H1 (cell line): Measurements from ENCODE around the gene RMDN2. TPM values are rescaled to one million over a fixed set of nuclear protein-coding genes. Genes with fewer than 3 reads are reported as not detected.

Experiments used
- CTCF ChIA-PET: fragments of 300-600 bp; sonication (Branson Sonifier 250); formaldehyde crosslinking; loops from one replicate; lab custom pipeline; 2021; ENCODE audit not compliant: partially characterized antibody; lab: Charles Lee
- POLR2A ChIA-PET: fragments of 300-600 bp; sonication (Branson Sonifier 250); formaldehyde crosslinking; loops from one replicate; lab custom pipeline; 2021; ENCODE audit warnings: inconsistent platforms; ENCODE audit not compliant: partially characterized antibody; lab: Charles Lee
- DNase-seq, 2 experiments: peaks; one replicate each; pipeline versions ENCODE4 v3.0.0 to v3.0.0-alpha.2; 2010 to 2022; ENCODE audit warnings: low spot score in 2 of 2, low read depth in 1 of 2, mixed read lengths in 1 of 2
- FAIRE-seq: peaks from 2 replicates; lab custom pipeline; 2011; peaks lifted over from hg19 to GRCh38; lab: Jason Lieb, UNC
- H2AFZ ChIP-seq: 2 replicates; pipeline ENCODE4 v1.8.1; 2012; ENCODE audit warnings: low read length, inconsistent platforms
- H2AK5ac ChIP-seq: 2 replicates; pipeline ENCODE4 v1.6.1; 2013; ENCODE audit warnings: low read depth, low read length
- H2BK120ac ChIP-seq: replicated peaks from 2 replicates; pipeline ENCODE3; 2013; ENCODE audit warnings: low read depth, low read length, inconsistent platforms
- H2BK12ac ChIP-seq: 2 replicates; pipeline ENCODE4 v1.6.1; 2013; ENCODE audit warnings: low read depth, low read length
- H2BK15ac ChIP-seq: 2 replicates; pipeline ENCODE4 v1.6.1; 2013; ENCODE audit warnings: low read length
- H2BK20ac ChIP-seq: 2 replicates; pipeline ENCODE4 v1.6.1; 2013; ENCODE audit warnings: low read length
- H2BK5ac ChIP-seq: 2 replicates; pipeline ENCODE4 v1.6.1; 2013; ENCODE audit warnings: low read depth, low read length
- H3K14ac ChIP-seq: 2 replicates; pipeline ENCODE4 v1.6.1; 2013; ENCODE audit warnings: inconsistent platforms; ENCODE audit not compliant: insufficient read length
- H3K18ac ChIP-seq: 2 replicates; pipeline ENCODE4 v1.6.1; 2013; ENCODE audit warnings: low read length; ENCODE audit errors: extremely low read depth
- H3K23ac ChIP-seq: 2 replicates; pipeline ENCODE4 v1.6.1; 2013; ENCODE audit warnings: inconsistent platforms; ENCODE audit not compliant: insufficient read length
- H3K23me2 ChIP-seq: 2 replicates; pipeline ENCODE4 v1.6.1; 2013; ENCODE audit warnings: low read depth, low read length
- H3K27ac ChIP-seq: 2 replicates; pipeline ENCODE4 v1.6.1; 2011; ENCODE audit warnings: low read depth, low read length, inconsistent platforms
- H3K27me3 ChIP-seq, 4 experiments: replicated peaks in 1 of 4; 1 replicate in 1 of 4; 2 replicates in 3 of 4; pipeline versions ENCODE4 v1.6.1 to v1.8.1; 2011 to 2013; ENCODE audit warnings: low read length in 3 of 4, mild to moderate bottlenecking in 3 of 4, inconsistent platforms in 2 of 4, mixed read lengths in 2 of 4, moderate library complexity in 1 of 4; ENCODE audit not compliant: control insufficient read depth in 3 of 4, insufficient read depth in 3 of 4; ENCODE audit errors: extremely low read depth in 1 of 4
- H3K36me3 ChIP-seq, 4 experiments: 2 replicates each; pipeline versions ENCODE4 v1.6.1 to v1.8.1; 2011 to 2013; ENCODE audit warnings: mild to moderate bottlenecking in 4 of 4, low read length in 3 of 4, moderate library complexity in 2 of 4, control low read depth in 1 of 4, inconsistent platforms in 1 of 4; ENCODE audit not compliant: insufficient read depth in 4 of 4, control insufficient read depth in 2 of 4
- H3K4ac ChIP-seq: replicated peaks from 2 replicates; pipeline ENCODE3; 2013; ENCODE audit warnings: low read length, low read depth, mixed read lengths, inconsistent platforms; ENCODE audit not compliant: insufficient read length
- H3K4me1 ChIP-seq, 4 experiments: replicated peaks in 1 of 4; 1 replicate in 1 of 4; 2 replicates in 3 of 4; pipeline versions ENCODE4 v1.6.1 to v1.8.1; 2011 to 2013; ENCODE audit warnings: low read length in 3 of 4, inconsistent platforms in 2 of 4, mixed read lengths in 1 of 4; ENCODE audit not compliant: insufficient read depth in 4 of 4, control insufficient read depth in 3 of 4
- H3K4me2 ChIP-seq, 2 experiments: 2 replicates each; pipeline versions ENCODE4 v1.6.1 to v1.8.1; 2011 to 2013; ENCODE audit warnings: low read depth in 2 of 2, low read length in 2 of 2, control low read depth in 1 of 2, inconsistent platforms in 1 of 2, mild to moderate bottlenecking in 1 of 2; ENCODE audit not compliant: insufficient read depth in 1 of 2
- H3K4me3 ChIP-seq, 4 experiments: fragments of 200-600, 300-600 bp in 1 of 4; sonication (generic), shearing (Covaris generic), sonication (Bioruptor Twin) in 1 of 4; 2 replicates each; pipeline versions ENCODE4 v1.5.1 to v1.8.1; 2011 to 2016; ENCODE audit warnings: low read length in 4 of 4, low read depth in 3 of 4, control low read depth in 2 of 4, inconsistent platforms in 2 of 4, mild to moderate bottlenecking in 2 of 4, mixed read lengths in 1 of 4, moderate library complexity in 1 of 4; ENCODE audit not compliant: insufficient read depth in 2 of 4; ENCODE audit errors: extremely low read depth in 1 of 4
- H3K56ac ChIP-seq: replicated peaks from 2 replicates; pipeline ENCODE3; 2013; ENCODE audit warnings: low read depth, mild to moderate bottlenecking, mixed read lengths, low read length, inconsistent platforms; ENCODE audit not compliant: insufficient read length
- H3K79me1 ChIP-seq: 2 replicates; pipeline ENCODE4 v1.6.1; 2013; ENCODE audit warnings: low read depth, low read length, control low read depth
- H3K79me2 ChIP-seq, 2 experiments: 2 replicates each; pipeline versions ENCODE4 v1.6.1 to v1.8.1; 2012 to 2013; ENCODE audit warnings: low read length in 2 of 2, mild to moderate bottlenecking in 2 of 2, inconsistent platforms in 1 of 2; ENCODE audit not compliant: insufficient read depth in 2 of 2, control insufficient read depth in 1 of 2
- H3K9ac ChIP-seq, 4 experiments: replicated peaks in 1 of 4; 1 replicate in 1 of 4; 2 replicates in 3 of 4; pipeline versions ENCODE4 v1.6.1 to v1.8.1; 2011 to 2013; ENCODE audit warnings: low read depth in 3 of 4, low read length in 3 of 4, control low read depth in 2 of 4, mild to moderate bottlenecking in 2 of 4, moderate library complexity in 2 of 4, inconsistent platforms in 1 of 4; ENCODE audit errors: extremely low read depth in 1 of 4
- H3K9me3 ChIP-seq, 2 experiments: 2 replicates each; pipeline versions ENCODE4 v1.6.1 to v1.8.1; 2012 to 2013; ENCODE audit warnings: mild to moderate bottlenecking in 2 of 2, moderate library complexity in 2 of 2, control low read depth in 1 of 2, inconsistent platforms in 1 of 2, low read depth in 1 of 2, low read length in 1 of 2, mixed read lengths in 1 of 2; ENCODE audit not compliant: insufficient read depth in 2 of 2
- H4K20me1 ChIP-seq, 2 experiments: replicated peaks in 1 of 2; 2 replicates each; pipeline versions ENCODE3 to v1.8.1; 2011 to 2013; ENCODE audit warnings: inconsistent platforms in 2 of 2, low read length in 2 of 2, mild to moderate bottlenecking in 1 of 2; ENCODE audit not compliant: insufficient read depth in 2 of 2, control insufficient read depth in 1 of 2
- H4K5ac ChIP-seq: 2 replicates; pipeline ENCODE4 v1.6.1; 2013; ENCODE audit warnings: low read length, low read depth, mixed read lengths, inconsistent platforms; ENCODE audit not compliant: insufficient read length
- H4K8ac ChIP-seq: 2 replicates; pipeline ENCODE4 v1.8.0; 2013; ENCODE audit warnings: mild to moderate bottlenecking, moderate library complexity, low read length, inconsistent platforms; ENCODE audit not compliant: insufficient read depth; ENCODE audit errors: extremely low read depth
- H4K91ac ChIP-seq: replicated peaks from 2 replicates; pipeline ENCODE3; 2013; ENCODE audit warnings: low read length, mixed read lengths, inconsistent platforms; ENCODE audit not compliant: insufficient read length
- CEBPB ChIP-seq: IDR thresholded peaks from 2 replicates; pipeline ENCODE4 v1.6.1; 2012; ENCODE audit warnings: low read depth, low read length
- JUN ChIP-seq: IDR thresholded peaks from 2 replicates; pipeline ENCODE4 v1.6.1; 2011; ENCODE audit warnings: low read depth, mild to moderate bottlenecking, improper control_type of control experiment, low read length
- WGBS, 2 experiments: shearing (Covaris generic) in 1 of 2; methylation state at CpG; one replicate each; pipeline versions ENCODE4 v1.1.6 to v1.1.7; 2013 to 2015; ENCODE audit warnings: low lambda C conversion rate in 2 of 2, mixed read lengths in 2 of 2, inconsistent platforms in 1 of 2, low coverage in 1 of 2, missing lambda C conversion rate in 1 of 2; ENCODE audit not compliant: insufficient replicate concordance in 2 of 2, insufficient coverage in 1 of 2, insufficient read length in 1 of 2; ENCODE audit errors: extremely low coverage in 1 of 2, missing lambda C conversion rate in 1 of 2; 5-methylcytosine and 5-hydroxymethylcytosine counted together
- polyA plus RNA-seq, 7 experiments: library from polyadenylated mRNA; depleted of rRNA in 3 of 7; stranded (reverse) in 5 of 7; unstranded in 2 of 7; fragments of >200 nt in 5 of 7; fragments of 200-250 nt in 2 of 7; gene quantifications; 1 replicate in 5 of 7; 2 replicates in 1 of 7; 4 replicates in 1 of 7; pipeline versions ENCODE4 v1.2.1 to v1.2.3, GENCODE V29; 2011 to 2013; ENCODE audit warnings: missing spikeins in 2 of 7, mixed read lengths in 2 of 7
- total RNA-seq: library from RNA; stranded (reverse); fragmentation: NEBNext Ultra II Directional; extraction: Animal tissue kit (Norgen Biotek cat#: 25700); gene quantifications from 2 replicates; pipeline ENCODE4 v1.2.1, GENCODE V29; 2021

The RMDN2 gene
- total and polyA plus RNA-seq, 2 of the 8 experiments (the other 6 are each of a cell fraction or from before 2014, with no cell fraction given): 0.53 to 3.0 TPM

DNA sequence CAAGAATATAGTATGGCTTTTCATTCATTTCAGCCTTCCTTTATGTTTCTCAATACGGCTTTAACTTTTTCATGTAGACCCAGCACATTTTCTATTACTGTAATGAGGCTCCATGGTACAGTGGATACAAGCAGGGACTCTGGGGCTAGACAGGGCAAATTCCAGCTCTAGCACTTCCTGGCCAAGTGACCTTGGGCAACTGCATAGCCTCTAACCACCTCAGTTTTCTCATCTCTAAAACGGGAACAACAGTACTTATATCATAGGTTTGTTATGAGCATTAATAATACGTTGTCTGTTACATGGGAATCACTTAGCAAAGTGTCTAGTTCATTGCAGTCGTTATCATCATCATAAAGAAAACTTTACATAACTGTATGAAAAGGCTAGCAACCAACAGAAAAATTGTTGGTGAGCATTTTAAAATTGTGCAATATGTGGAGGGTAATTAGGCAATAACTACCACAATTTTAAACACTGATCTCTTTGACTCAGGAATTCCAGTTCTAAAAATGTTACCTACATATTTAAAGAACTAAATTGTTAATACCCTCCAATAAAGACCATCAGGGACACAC is 13.7 kb upstream of the RMDN2 start:
- H4K8ac ChIP-seq: no peak overlapping the region
- H4K5ac ChIP-seq: no peak overlapping the region
- FAIRE-seq (no peak), DNase-seq (no peak)
- no peak overlapping the region for H3K4ac ChIP-seq
- H3K14ac ChIP-seq: no peak overlapping the region
- H2BK5ac ChIP-seq: no peak overlapping the region
- no peak overlapping the region for H2BK15ac ChIP-seq
- no peak overlapping the region for H2BK20ac ChIP-seq
- no peaks in the 10 kb centered on the region for H3K36me3 ChIP-seq
- no peak overlapping the region for H2BK12ac ChIP-seq
- no peak overlapping the region for H2BK120ac ChIP-seq
- H3K56ac ChIP-seq: no peak overlapping the region
- H2AK5ac ChIP-seq: no peak overlapping the region
- 91% methylated on average over 4 of the region's 4 CpGs; no CpG with 5 or more reads in 1 of the 2 experiments for WGBS, 2 experiments
- H3K79me2 ChIP-seq: no peaks in the 10 kb centered on the region
- no peaks in the 10 kb centered on the region for H4K20me1 ChIP-seq
- no peak overlapping the region for H3K18ac ChIP-seq
- H3K4me3 ChIP-seq: no peak overlapping the region
- no peaks in the 10 kb centered on the region for H3K79me1 ChIP-seq
- no peak overlapping the region for H3K4me2 ChIP-seq
- no peak overlapping the region for H3K23ac ChIP-seq
- no peaks in the 10 kb centered on the region for H3K4me1 ChIP-seq
- H3K27ac ChIP-seq: no peak overlapping the region
- H3K27me3 ChIP-seq: no peaks in the 10 kb centered on the region
- H2AFZ ChIP-seq: no peak overlapping the region
- H3K9ac ChIP-seq: no peak overlapping the region
- H3K9me3 ChIP-seq: no peaks in the 10 kb centered on the region
- H3K23me2 ChIP-seq: no peaks in the 10 kb centered on the region; the same call in 1 of the 2 replicates
- CTCF ChIA-PET: interaction anchor here (0.5 kb wide), 1 partner anchor 16 kb away, joined by 4 read pairs; no protein-coding TSS in a partner anchor
- TF ChIP-seq CEBPB: peak; percentile 8; the same call in 1 of the 2 replicates
- TF ChIP-seq JUN: no peak
- H4K91ac ChIP-seq: no peak overlapping the region
- POLR2A ChIA-PET: no interaction called here
